Heart left ventricle (tissue), 13 donors: ENCODE data around the gene OPRD1.

Source experiments
- CTCF ChIP-seq, 12 donors: fragments of 200-600 bp; sonication (generic) in 4 of 12; IDR thresholded peaks; one replicate each; pipeline versions ENCODE4 v1.5.0 to v1.8.0; 2018 to 2022; ENCODE audit warnings: antibody characterized with exemption in 12 of 12, mild to moderate bottlenecking in 5 of 12
- POLR2A ChIP-seq, 2 donors: fragments of 450-650 bp; IDR thresholded peaks; one replicate each; pipeline ENCODE4 v1.6.1; 2017; ENCODE audit warnings: antibody characterized with exemption in 2 of 2, mild to moderate bottlenecking in 2 of 2, moderate library complexity in 2 of 2
- donor health status: ischemic (EF 13 %, LVEDD 7.1; RV severe dilation, severe dysfunction).
- donor health status: DM: no; HTN: yes; CAD: no.
- donor health status: DM: no; HTN: no; CAD: no.
- donor health status: ischemic (EF 25% LVEDD 6.9; RV normal size, moderate dysfunction).
- donor health status: ischemic (EF 25% LVEDD 5.7; RV mildly dilated, moderate dysfunction).
- donor health status: ischemic (EF 35%, LVEDD 5.7; RV mildly dilated, moderate dysfunction).
- donor health status: nonischemic (EF 11% LVEDD 7.7; RV severe dilation, severe dysfunction).
- donor health status: DM: yes; HTN: yes; CAD: no.
- donor health status: PGD.
- donor health status: ischemic (EF 29% LVEDD 5.4; RV normal size, mild dysfunction).
- donor health status: nonischemic (EF 23%, LVEDD 6.1; RV moderate dilation, normal function).

- TF ChIP-seq CTCF (IDR thresholded peaks at IDR 0.05): peak; percentile 83 to 95 (median 92)
- no peak for TF ChIP-seq POLR2A (IDR thresholded peaks at IDR 0.05)
Observed at GRCh38 chr1:28877132-28877781, 65.3 kb downstream of the OPRD1 start.
